ENCODE data around the gene PIK3C2G.
"Not testable (repeated sequence)": the region's sequence is repeated elsewhere in the genome, so short reads cannot be mapped to it uniquely, and the experiment has no call there.

The PIK3C2G gene

GRCh38 chr12:18476861-18477260 is 215.5 kb downstream of the PIK3C2G start:
- DNase-seq: no peak

DNA sequence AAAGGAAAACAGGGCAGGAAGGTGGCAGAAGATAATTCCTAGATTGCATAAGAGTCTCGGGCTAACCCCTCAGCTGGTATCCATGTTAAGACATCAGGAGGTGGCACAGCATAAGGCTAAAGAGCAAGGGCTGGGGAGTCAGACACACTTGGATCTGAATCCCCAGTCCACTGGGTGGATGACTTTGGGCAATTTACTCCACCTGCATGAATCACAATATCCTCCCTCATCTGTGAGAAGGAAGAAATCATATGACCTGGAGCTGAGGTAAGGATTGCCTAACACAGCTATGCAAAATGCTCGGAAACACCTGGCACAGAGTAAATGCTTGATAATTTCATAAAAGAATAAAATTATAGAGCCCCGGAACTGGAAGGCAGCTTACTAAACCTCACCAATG is 217.9 kb downstream of the PIK3C2G start:
- DNase-seq: no peak

DNA sequence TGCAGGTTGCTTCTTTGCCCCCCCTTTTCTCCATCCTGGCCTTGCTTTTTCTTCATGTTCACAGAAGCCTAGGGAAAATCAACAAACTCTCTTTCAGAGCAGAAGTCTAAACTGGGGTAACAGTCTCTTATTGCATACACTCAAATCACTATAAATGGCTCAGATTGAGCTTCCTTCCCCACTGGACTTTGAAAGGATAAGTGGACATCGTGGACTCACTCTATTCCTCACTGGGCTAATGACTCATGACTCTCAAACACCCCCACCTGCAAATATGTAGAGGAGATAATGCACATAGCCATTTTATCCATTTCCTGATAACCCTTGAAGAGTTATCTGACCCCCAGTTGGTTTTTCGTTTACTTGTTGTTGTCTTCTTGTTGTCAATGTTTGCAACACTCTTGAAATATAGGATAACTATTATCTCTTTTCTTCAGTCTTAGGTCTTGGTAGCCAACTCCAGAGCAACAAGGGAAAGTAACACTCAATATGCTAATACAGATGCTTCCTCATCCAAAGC is 221.3 kb downstream of the PIK3C2G start:
- no peak for DNase-seq

- no peak for DNase-seq
Observed at GRCh38 chr12:18483698-18484325, 222.5 kb downstream of the PIK3C2G start.

DNA sequence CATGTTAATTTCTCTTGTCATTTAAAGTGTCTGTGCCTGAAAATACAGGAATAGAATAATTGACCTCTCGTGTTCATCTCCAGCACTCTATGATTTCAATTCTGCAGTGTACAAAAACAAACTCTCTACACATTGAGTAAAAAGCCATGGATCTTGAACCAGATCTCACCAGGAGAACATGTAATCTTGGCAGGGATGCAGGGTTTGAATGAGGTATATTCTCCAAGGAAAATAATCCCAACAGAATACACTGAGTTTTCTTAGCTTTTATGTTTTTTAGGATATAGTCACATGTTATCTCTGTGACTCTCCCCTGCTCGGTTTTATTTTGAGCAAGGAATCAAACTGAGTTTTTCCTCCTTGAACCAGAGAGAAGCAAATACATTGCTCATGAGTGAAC is 224.7 kb downstream of the PIK3C2G start:
- DNase-seq: no peak

DNA sequence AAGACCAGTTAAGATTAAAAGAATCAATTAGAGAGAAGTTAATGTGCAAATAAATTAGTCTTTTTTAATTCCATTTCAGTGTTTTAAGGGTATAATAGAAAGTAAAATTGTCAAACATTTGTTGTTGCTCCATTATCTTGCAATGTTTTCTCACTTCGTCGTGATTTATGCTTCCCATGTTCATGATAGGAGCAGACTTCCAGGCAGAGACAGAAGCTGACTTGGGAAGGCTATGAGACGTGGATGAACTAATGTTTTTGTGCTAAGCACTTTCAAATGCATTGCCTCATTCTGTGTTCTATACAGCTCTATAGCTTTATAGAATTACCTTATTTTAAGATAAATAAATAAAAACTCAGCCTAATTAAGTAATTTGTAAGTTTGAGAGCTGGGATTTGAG is 226.2 kb downstream of the PIK3C2G start:
- DNase-seq: no peak

- DNase-seq: no peak
Observed at GRCh38 chr12:18492372-18493025, 231.2 kb downstream of the PIK3C2G start.

DNA sequence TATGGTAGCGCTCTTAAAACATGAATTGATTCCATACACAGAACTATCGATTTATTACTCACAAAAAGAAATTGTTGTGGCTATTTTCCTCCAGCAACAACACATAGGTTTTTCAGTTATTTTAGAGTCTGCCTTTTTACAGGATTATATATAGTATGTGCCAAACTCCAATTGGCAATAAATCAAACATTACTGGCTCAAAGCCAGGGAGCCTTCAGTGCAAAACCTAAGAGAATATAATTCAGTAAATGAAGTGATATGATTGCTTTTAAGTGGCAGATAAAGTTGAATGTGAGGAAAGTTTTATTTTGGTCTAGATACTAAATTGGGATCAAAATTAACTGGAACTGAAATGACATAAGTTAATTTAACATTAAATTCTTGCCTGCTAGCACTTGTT is 234.8 kb downstream of the PIK3C2G start:
- DNase-seq: no peak

DNA sequence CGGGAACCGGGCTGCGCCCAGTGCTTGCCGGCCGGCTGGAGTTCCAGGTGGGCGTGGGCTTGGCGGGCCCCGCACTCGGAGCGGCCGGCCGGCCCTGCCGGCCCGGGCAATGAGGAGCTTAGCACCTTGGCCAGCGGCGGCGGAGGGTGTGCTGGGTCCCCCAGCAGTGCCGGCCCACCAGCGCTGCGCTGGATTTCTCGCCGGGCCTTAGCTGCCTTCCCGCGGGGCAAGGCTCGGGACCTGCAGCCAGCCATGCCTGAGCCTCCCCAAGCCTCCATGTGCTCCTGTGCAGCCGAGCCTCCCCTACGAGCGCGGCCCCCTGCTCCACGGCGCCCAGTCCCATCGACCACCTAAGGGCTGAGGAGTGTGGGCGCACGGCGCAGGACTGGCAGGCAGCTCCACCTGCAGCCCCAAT is 238.8 kb downstream of the PIK3C2G start:
- DNase-seq: not testable (repeated sequence)

GRCh38 chr12:18500736-18501135 is 239.4 kb downstream of the PIK3C2G start:
- DNase-seq: not testable (repeated sequence)

DNA sequence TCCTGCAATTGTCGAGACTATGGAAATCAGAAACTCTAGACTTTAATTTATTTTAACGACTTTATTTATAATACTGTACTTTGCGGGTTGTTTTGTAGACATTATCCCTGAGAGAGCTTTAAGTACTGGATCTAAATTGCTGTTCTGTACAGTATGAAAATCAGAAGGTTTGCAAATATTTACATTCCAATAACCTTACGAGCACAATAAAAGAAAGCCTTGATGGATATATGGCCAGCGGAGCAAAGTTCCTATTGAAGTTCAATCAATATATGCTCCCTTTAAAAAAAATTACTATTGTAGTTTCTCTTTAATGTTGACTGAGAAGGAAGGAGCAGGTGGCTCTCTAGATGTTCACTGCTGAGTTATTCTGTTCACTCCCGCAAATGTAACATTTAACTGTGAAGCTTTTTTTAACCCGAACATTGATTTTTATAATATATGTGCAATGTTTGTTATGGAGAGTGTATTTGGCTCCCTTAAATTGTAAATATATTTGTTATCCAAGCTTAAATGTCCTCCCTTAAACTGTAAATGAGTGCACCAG is 241.2 kb downstream of the PIK3C2G start:
- DNase-seq: no peak

- DNase-seq: no peak
Observed at GRCh38 chr12:18521461-18521860, 260.1 kb downstream of the PIK3C2G start.

- DNase-seq: no peak
Observed at GRCh38 chr12:18522806-18523205, 261.5 kb downstream of the PIK3C2G start.

DNA sequence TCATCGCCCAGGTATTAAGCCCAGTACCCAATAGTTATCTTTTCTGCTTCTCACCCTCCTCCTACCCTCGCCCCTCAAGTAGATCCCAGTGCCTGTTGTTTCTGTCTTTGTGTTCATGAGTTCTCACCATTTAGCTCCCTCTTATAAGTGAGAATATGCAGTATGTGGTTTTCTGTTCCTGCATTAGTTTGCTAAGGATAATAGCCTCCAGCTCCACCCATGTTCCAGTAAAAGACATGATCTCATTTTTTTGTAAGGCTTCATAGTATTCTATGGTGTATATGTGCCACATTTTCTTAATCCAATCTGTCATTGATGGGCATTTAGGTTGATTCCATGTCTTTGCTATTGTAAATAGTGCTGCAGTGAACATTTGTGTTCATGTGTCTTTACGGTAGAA is 281.2 kb downstream of the PIK3C2G start:
- DNase-seq: not testable (repeated sequence)

GRCh38 chr12:18546399-18546798 is 285.1 kb downstream of the PIK3C2G start:
- no peak for DNase-seq

GRCh38 chr12:18549598-18549997 is 288.3 kb downstream of the PIK3C2G start:
- DNase-seq: no peak

DNA sequence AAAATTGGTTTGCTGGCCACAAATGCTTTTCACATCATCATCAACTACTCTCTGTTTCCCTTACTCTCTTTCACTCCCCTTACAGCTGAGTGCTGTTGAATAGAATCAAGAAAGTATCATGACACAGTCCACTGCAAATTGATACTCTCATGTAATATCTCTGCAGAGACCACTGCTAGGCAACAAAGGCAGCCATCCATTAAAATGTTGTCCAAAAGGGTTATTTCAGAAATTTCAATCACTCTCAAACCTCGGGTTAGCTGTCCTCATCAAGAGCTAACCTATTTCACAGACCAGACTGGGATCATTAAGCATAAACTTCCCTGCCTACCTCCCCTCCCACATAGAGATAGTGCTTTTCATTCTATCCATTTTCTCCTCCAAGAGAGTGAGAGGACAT is 289.8 kb downstream of the PIK3C2G start:
- DNase-seq: no peak

GRCh38 chr12:18551701-18552100 is 290.4 kb downstream of the PIK3C2G start:
- DNase-seq: no peak

DNA sequence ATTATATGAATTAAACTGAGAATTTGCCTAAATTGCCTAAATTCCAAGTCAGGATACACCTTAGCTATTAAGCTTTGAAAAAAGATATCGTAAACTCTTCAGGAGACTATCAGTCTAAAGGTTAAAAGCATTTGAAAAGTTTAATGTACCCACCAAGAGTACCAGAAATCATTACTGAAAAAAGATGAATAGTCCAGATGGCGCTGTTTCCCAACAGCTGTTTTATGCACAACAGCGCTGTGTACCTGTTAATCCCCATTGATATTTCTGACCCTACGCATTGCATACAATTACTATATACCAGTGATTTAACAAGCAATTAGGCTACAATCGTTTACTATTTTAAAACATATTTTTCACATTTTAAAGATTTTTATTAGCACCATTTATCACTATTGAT is 291.5 kb downstream of the PIK3C2G start:
- DNase-seq: no peak

DNA sequence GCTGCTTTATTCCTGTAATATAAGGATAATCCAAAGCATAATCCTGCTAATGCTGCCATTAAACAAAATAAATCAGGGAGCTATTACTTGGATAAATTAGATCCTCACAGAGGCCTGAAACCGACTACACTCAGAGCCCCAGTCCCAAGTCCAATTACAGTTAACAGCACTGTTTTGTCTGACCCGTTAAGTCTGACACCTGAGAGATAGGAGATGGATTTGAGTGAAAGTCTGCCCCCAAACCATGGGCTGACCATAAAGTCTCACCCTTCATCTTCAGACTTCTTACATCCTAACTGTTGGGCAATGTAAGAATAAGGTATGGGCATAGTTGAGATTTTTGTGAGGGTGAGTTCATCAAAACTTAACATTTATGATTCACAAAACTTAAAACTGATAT is 294.8 kb downstream of the PIK3C2G start:
- no peak for DNase-seq

DNA sequence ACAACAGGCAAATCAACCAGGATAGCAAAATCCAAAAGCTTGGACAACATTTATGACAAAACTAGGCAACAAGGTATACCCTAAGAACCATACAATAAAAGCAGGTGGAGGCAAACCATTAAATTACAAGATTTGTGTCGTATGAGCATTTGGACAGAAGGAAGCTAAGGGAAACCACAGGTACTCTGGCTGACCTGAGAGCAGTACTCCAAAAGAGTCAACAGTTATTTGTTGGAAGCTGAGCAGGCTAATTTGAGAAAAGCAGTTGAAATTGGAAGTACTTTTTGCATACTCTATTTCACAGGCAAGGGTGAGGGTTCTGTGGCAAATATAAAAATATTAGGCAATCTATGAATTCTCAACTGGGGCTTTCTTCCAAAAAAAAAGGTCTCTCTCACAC is 297.9 kb downstream of the PIK3C2G start:
- DNase-seq: no peak

- DNase-seq: no peak
Observed at GRCh38 chr12:18562531-18562930, 301.2 kb downstream of the PIK3C2G start.

DNA sequence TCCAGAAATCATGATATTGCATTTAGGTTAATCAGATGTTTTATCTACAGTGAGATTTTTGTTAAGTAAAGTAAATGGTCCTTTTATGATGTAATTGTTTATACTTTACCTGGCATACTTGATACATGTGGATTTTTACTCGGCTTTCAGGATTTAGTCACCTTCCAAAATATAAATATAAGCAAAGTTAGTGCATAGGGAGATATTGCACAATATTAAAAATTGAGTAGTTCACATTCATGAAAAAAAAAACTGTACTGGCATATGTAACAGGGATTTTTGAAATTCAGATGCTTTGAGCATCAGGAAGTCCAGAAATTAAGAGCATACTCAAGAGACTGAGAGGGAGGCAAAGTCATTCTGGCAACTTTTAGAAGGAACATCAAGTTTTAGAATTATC is 303.0 kb downstream of the PIK3C2G start:
- no peak for DNase-seq

- no peak for DNase-seq
Observed at GRCh38 chr12:18567787-18568186, 306.5 kb downstream of the PIK3C2G start.
